ENCODE measurements around the gene ZNF200. TPM values are rescaled to one million over a fixed set of nuclear protein-coding genes. Genes with fewer than 3 reads are reported as not detected.

The ZNF200 gene
- total and polyA plus RNA-seq, 2 of the 13 experiments (the other 11 are each of a cell fraction or from before 2014, with no cell fraction given), result 3.5 to 16.5 TPM

DNA sequence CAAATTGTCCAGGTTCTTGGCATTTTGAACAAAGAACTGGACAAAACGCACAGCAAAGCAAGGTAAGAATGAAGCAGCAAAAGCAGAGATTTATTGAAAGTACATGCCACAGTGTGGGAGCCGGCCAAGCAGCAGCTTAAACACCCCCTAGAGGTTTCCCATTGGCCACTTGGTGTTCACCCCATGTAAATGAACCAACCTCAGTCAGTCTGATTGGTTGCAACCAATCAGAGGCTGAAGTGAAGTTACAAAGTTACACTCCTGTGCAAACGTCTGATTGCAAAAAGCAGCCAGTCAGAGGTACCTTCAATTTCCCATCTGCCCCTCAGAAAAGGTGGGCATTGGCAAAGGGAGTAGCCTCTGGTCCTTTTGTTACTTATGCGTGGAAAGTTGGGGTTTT lies 39.5 kb upstream of the ZNF200 start (continued):
- TF ChIP-seq ZNF234 (CRISPR knock-in tag; conservative IDR thresholded peaks at IDR 0.05) (no peak), FOXK2 (IDR thresholded peaks at IDR 0.05) (no peak), AHR (CRISPR knock-in tag; IDR thresholded peaks at IDR 0.05) (no peak), ZNF652 (CRISPR knock-in tag; IDR thresholded peaks at IDR 0.05; ENCODE audit: borderline replicate concordance, low read depth) (no peak), ZNF101 (CRISPR knock-in tag; IDR thresholded peaks at IDR 0.05; ENCODE audit: borderline replicate concordance, low read depth) (no peak), GATA4 (IDR thresholded peaks at IDR 0.05; ENCODE audit: borderline replicate concordance, low read depth) (0 out of 2 replicates have a peak, but pooled peaks have one; percentile 21), POLR2A (IDR thresholded peaks at IDR 0.05; ENCODE audit: insufficient read depth in 1 of 2, low read depth in 2 of 2, low read length in 2 of 2) (peak; percentile 48 to 84; a peak in 3 of 4 replicates), HMGA1 (CRISPR knock-in tag; conservative IDR thresholded peaks at IDR 0.05) (no peak), KLF16 (CRISPR knock-in tag; IDR thresholded peaks at IDR 0.05) (no peak), SOX13 (IDR thresholded peaks at IDR 0.05) (0 out of 2 replicates have a peak, but pooled peaks have one; percentile 10), SOX13 (CRISPR knock-in tag; conservative IDR thresholded peaks at IDR 0.05 in 1 of 2, IDR thresholded peaks at IDR 0.05 in 1 of 2) (no peak; a peak in 1 of 4 replicates), ZNF296 (CRISPR knock-in tag; conservative IDR thresholded peaks at IDR 0.05) (no peak)
- TF ChIP-seq, protein P1, sequence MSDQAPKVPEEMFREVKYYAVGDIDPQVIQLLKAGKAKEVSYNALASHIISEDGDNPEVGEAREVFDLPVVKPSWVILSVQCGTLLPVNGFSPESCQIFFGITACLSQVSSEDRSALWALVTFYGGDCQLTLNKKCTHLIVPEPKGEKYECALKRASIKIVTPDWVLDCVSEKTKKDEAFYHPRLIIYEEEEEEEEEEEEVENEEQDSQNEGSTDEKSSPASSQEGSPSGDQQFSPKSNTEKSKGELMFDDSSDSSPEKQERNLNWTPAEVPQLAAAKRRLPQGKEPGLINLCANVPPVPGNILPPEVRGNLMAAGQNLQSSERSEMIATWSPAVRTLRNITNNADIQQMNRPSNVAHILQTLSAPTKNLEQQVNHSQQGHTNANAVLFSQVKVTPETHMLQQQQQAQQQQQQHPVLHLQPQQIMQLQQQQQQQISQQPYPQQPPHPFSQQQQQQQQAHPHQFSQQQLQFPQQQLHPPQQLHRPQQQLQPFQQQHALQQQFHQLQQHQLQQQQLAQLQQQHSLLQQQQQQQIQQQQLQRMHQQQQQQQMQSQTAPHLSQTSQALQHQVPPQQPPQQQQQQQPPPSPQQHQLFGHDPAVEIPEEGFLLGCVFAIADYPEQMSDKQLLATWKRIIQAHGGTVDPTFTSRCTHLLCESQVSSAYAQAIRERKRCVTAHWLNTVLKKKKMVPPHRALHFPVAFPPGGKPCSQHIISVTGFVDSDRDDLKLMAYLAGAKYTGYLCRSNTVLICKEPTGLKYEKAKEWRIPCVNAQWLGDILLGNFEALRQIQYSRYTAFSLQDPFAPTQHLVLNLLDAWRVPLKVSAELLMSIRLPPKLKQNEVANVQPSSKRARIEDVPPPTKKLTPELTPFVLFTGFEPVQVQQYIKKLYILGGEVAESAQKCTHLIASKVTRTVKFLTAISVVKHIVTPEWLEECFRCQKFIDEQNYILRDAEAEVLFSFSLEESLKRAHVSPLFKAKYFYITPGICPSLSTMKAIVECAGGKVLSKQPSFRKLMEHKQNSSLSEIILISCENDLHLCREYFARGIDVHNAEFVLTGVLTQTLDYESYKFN (CRISPR knock-in tag; conservative IDR thresholded peaks at IDR 0.05), result 0 out of 2 replicates have a peak, but pooled peaks have one; percentile 15
- TF ChIP-seq, protein P2, sequence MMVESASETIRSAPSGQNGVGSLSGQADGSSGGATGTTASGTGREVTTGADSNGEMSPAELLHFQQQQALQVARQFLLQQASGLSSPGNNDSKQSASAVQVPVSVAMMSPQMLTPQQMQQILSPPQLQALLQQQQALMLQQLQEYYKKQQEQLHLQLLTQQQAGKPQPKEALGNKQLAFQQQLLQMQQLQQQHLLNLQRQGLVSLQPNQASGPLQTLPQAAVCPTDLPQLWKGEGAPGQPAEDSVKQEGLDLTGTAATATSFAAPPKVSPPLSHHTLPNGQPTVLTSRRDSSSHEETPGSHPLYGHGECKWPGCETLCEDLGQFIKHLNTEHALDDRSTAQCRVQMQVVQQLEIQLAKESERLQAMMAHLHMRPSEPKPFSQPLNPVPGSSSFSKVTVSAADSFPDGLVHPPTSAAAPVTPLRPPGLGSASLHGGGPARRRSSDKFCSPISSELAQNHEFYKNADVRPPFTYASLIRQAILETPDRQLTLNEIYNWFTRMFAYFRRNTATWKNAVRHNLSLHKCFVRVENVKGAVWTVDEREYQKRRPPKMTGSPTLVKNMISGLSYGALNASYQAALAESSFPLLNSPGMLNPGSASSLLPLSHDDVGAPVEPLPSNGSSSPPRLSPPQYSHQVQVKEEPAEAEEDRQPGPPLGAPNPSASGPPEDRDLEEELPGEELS (CRISPR knock-in tag; IDR thresholded peaks at IDR 0.05), result 0 out of 2 replicates have a peak, but pooled peaks have one; percentile 3
- TF ChIP-seq, protein P3, sequence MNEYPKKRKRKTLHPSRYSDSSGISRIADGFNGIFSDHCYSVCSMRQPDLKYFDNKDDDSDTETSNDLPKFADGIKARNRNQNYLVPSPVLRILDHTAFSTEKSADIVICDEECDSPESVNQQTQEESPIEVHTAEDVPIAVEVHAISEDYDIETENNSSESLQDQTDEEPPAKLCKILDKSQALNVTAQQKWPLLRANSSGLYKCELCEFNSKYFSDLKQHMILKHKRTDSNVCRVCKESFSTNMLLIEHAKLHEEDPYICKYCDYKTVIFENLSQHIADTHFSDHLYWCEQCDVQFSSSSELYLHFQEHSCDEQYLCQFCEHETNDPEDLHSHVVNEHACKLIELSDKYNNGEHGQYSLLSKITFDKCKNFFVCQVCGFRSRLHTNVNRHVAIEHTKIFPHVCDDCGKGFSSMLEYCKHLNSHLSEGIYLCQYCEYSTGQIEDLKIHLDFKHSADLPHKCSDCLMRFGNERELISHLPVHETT (CRISPR knock-in tag; conservative IDR thresholded peaks at IDR 0.05), result 0 out of 2 replicates have a peak, but pooled peaks have one; percentile 22
- TF ChIP-seq, protein P4, sequence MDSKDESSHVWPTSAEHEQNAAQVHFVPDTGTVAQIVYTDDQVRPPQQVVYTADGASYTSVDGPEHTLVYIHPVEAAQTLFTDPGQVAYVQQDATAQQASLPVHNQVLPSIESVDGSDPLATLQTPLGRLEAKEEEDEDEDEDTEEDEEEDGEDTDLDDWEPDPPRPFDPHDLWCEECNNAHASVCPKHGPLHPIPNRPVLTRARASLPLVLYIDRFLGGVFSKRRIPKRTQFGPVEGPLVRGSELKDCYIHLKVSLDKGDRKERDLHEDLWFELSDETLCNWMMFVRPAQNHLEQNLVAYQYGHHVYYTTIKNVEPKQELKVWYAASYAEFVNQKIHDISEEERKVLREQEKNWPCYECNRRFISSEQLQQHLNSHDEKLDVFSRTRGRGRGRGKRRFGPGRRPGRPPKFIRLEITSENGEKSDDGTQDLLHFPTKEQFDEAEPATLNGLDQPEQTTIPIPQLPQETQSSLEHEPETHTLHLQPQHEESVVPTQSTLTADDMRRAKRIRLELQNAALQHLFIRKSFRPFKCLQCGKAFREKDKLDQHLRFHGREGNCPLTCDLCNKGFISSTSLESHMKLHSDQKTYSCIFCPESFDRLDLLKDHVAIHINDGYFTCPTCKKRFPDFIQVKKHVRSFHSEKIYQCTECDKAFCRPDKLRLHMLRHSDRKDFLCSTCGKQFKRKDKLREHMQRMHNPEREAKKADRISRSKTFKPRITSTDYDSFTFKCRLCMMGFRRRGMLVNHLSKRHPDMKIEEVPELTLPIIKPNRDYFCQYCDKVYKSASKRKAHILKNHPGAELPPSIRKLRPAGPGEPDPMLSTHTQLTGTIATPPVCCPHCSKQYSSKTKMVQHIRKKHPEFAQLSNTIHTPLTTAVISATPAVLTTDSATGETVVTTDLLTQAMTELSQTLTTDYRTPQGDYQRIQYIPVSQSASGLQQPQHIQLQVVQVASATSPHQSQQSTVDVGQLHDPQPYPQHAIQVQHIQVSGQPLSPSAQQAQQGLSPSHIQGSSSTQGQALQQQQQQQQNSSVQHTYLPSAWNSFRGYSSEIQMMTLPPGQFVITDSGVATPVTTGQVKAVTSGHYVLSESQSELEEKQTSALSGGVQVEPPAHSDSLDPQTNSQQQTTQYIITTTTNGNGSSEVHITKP (CRISPR knock-in tag; IDR thresholded peaks at IDR 0.05; ENCODE audit: low read depth), result no peak
- TF ChIP-seq, protein P5, sequence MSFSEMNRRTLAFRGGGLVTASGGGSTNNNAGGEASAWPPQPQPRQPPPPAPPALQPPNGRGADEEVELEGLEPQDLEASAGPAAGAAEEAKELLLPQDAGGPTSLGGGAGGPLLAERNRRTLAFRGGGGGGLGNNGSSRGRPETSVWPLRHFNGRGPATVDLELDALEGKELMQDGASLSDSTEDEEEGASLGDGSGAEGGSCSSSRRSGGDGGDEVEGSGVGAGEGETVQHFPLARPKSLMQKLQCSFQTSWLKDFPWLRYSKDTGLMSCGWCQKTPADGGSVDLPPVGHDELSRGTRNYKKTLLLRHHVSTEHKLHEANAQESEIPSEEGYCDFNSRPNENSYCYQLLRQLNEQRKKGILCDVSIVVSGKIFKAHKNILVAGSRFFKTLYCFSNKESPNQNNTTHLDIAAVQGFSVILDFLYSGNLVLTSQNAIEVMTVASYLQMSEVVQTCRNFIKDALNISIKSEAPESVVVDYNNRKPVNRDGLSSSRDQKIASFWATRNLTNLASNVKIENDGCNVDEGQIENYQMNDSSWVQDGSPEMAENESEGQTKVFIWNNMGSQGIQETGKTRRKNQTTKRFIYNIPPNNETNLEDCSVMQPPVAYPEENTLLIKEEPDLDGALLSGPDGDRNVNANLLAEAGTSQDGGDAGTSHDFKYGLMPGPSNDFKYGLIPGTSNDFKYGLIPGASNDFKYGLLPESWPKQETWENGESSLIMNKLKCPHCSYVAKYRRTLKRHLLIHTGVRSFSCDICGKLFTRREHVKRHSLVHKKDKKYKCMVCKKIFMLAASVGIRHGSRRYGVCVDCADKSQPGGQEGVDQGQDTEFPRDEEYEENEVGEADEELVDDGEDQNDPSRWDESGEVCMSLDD (CRISPR knock-in tag; IDR thresholded peaks at IDR 0.05; ENCODE audit: borderline replicate concordance), result no peak

Measured in HepG2 (cell line).